HepG2 (cell line): Measurements from ENCODE around the gene SUMO1. TPM values are rescaled to one million over a fixed set of nuclear protein-coding genes. Genes with fewer than 3 reads are reported as not detected.

Source experiments
- KLF11 ChIP-seq: IDR thresholded peaks from 2 replicates; pipeline ENCODE4 v1.6.1; 2016; ENCODE audit warnings: missing compliant biosample characterization
- MAFG ChIP-seq: sonication (generic); formaldehyde crosslinking; IDR thresholded peaks from 2 replicates; pipeline ENCODE4 v1.5.1; 2020; ENCODE audit warnings: mild to moderate bottlenecking, missing genetic modification reagents
- MIER3 ChIP-seq: IDR thresholded peaks from 2 replicates; pipeline ENCODE4 v1.6.1; 2016; ENCODE audit warnings: missing compliant biosample characterization, borderline replicate concordance
- MYPOP ChIP-seq: sonication (generic); formaldehyde crosslinking; IDR thresholded peaks from 2 replicates; pipeline ENCODE4 v1.8.1; 2023; ENCODE audit warnings: mild to moderate bottlenecking, moderate library complexity, missing genetic modification reagents
- NAIF1 ChIP-seq: sonication (generic); formaldehyde crosslinking; IDR thresholded peaks from 2 replicates; pipeline ENCODE4 v1.5.0; 2020; ENCODE audit warnings: mild to moderate bottlenecking, missing genetic modification reagents, borderline replicate concordance
- NKX3-1 ChIP-seq: sonication (generic); formaldehyde crosslinking; IDR thresholded peaks from 2 replicates; pipeline ENCODE4 v1.5.0; 2020; ENCODE audit warnings: missing genetic modification reagents
- NONO ChIP-seq, 2 experiments: fragments of 450-650 bp in 1 of 2; sonication (generic) in 1 of 2; formaldehyde crosslinking in 1 of 2; IDR thresholded peaks in 1 of 2; conservative IDR thresholded peaks in 1 of 2; 2 replicates each; pipeline versions ENCODE4 v1.6.1 to v1.8.0; 2017 to 2022; ENCODE audit warnings: mild to moderate bottlenecking in 1 of 2, missing genetic modification reagents in 1 of 2, moderate library complexity in 1 of 2
- PAX8 ChIP-seq: sonication (generic); formaldehyde crosslinking; IDR thresholded peaks from 2 replicates; pipeline ENCODE4 v1.8.0; 2022; ENCODE audit warnings: mild to moderate bottlenecking, missing genetic modification reagents, borderline replicate concordance
- SNRNP70 ChIP-seq: fragments of 200-400 bp; formaldehyde crosslinking; IDR thresholded peaks from 2 replicates; pipeline ENCODE4 v1.6.1; 2017; ENCODE audit warnings: mild to moderate bottlenecking, low read depth, low read length, moderate library complexity
- SP5 ChIP-seq: IDR thresholded peaks from 2 replicates; pipeline ENCODE4 v1.6.1; 2016; ENCODE audit warnings: low read depth, borderline replicate concordance
- TARDBP ChIP-seq: sonication (generic); formaldehyde crosslinking; IDR thresholded peaks from 2 replicates; pipeline ENCODE4 v1.8.0; 2022; ENCODE audit warnings: mild to moderate bottlenecking, missing genetic modification reagents
- TBX3 ChIP-seq: fragments of 450-650 bp; IDR thresholded peaks from 2 replicates; pipeline ENCODE4 v1.6.1; 2017; ENCODE audit warnings: antibody characterized with exemption, mild to moderate bottlenecking, inconsistent platforms, borderline replicate concordance
- TEAD2 ChIP-seq: sonication (generic); formaldehyde crosslinking; IDR thresholded peaks from 2 replicates; pipeline ENCODE4 v1.9.0; 2021; ENCODE audit warnings: missing genetic modification reagents
- TFDP2 ChIP-seq: sonication (generic); formaldehyde crosslinking; IDR thresholded peaks from 2 replicates; pipeline ENCODE4 v1.4.0; 2020; ENCODE audit warnings: missing genetic modification reagents
- THAP11 ChIP-seq: IDR thresholded peaks from 2 replicates; pipeline ENCODE4 v1.6.1; 2016; ENCODE audit warnings: missing biosample characterization, missing genetic modification reagents
- ZFP82 ChIP-seq: sonication (generic); formaldehyde crosslinking; IDR thresholded peaks from 2 replicates; pipeline ENCODE4 v1.5.1; 2020; ENCODE audit warnings: mild to moderate bottlenecking, missing genetic modification reagents, borderline replicate concordance
- ZIK1 ChIP-seq: sonication (generic); formaldehyde crosslinking; IDR thresholded peaks from 2 replicates; pipeline ENCODE4 v1.5.0; 2020; ENCODE audit warnings: mild to moderate bottlenecking, low read depth, missing genetic modification reagents, borderline replicate concordance
- ZNF138 ChIP-seq: sonication (generic); formaldehyde crosslinking; IDR thresholded peaks from 2 replicates; pipeline ENCODE4 v1.5.0; 2020; ENCODE audit warnings: mild to moderate bottlenecking, low read depth, missing genetic modification reagents
- ZNF263 ChIP-seq: sonication (generic); formaldehyde crosslinking; IDR thresholded peaks from 2 replicates; pipeline ENCODE4 v1.4.0; 2020; ENCODE audit warnings: missing genetic modification reagents
- ZNF567 ChIP-seq: sonication (generic); formaldehyde crosslinking; IDR thresholded peaks from 2 replicates; pipeline ENCODE4 v1.8.1; 2023; ENCODE audit warnings: mild to moderate bottlenecking, missing genetic modification reagents, borderline replicate concordance
- ZNF629 ChIP-seq: sonication (generic); formaldehyde crosslinking; conservative IDR thresholded peaks from 2 replicates; pipeline ENCODE4 v1.5.0; 2020; ENCODE audit warnings: missing genetic modification reagents
- ZNF724P ChIP-seq: sonication (generic); formaldehyde crosslinking; IDR thresholded peaks from 2 replicates; pipeline ENCODE4 v1.8.0; 2022; ENCODE audit warnings: missing genetic modification reagents, borderline replicate concordance
- polyA plus RNA-seq, 8 experiments: library from polyadenylated mRNA; depleted of rRNA in 3 of 8; stranded (reverse) in 7 of 8; unstranded in 1 of 8; fragments of >200 nt; fragmentation: Illumina TruSeq in 4 of 8; extraction: Trizol in 4 of 8; gene quantifications; 2 replicates each; pipeline versions ENCODE4 v1.2.1 to v1.2.3, GENCODE V29; 2011 to 2016; ENCODE audit warnings: low read depth in 4 of 8, missing spikeins in 1 of 8, mixed read lengths in 1 of 8; ENCODE audit not compliant: insufficient read depth in 1 of 8
- total RNA-seq, 5 experiments: library from RNA; depleted of rRNA; stranded (reverse); fragments of >200 nt; fragmentation: Illumina TruSeq; extraction: Trizol; gene quantifications; 2 replicates each; pipeline ENCODE4 v1.2.3, GENCODE V29; 2016; ENCODE audit warnings: low read depth in 1 of 5
- TF ChIP-seq, protein P1 (sequence below): sonication (generic); formaldehyde crosslinking; IDR thresholded peaks from 2 replicates; pipeline ENCODE4 v1.5.0; 2020; ENCODE audit warnings: mild to moderate bottlenecking, low read depth, missing genetic modification reagents, borderline replicate concordance
- TF ChIP-seq, protein P2 (sequence below): sonication (generic); formaldehyde crosslinking; IDR thresholded peaks from 2 replicates; pipeline ENCODE4 v1.8.1; 2023; ENCODE audit warnings: mild to moderate bottlenecking, missing genetic modification reagents, borderline replicate concordance
- TF ChIP-seq, protein P3 (sequence below): sonication (generic); formaldehyde crosslinking; IDR thresholded peaks from 2 replicates; pipeline ENCODE4 v1.4.0; 2020; ENCODE audit warnings: mild to moderate bottlenecking, low read depth, missing genetic modification reagents

Gene SUMO1
- total and polyA plus RNA-seq, 2 of the 13 experiments (the other 11 are each of a cell fraction or from before 2014, with no cell fraction given): 101 to 173 TPM

- TF ChIP-seq ZNF567 (CRISPR knock-in tag): peak; percentile 77; the same call in 1 of the 2 replicates
- TF ChIP-seq ZNF263 (CRISPR knock-in tag): peak; percentile 57; the same call in 1 of the 2 replicates
- TF ChIP-seq SNRNP70: no peak
- TF ChIP-seq, protein P1, sequence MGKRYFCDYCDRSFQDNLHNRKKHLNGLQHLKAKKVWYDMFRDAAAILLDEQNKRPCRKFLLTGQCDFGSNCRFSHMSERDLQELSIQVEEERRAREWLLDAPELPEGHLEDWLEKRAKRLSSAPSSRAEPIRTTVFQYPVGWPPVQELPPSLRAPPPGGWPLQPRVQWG (CRISPR knock-in tag): no peak
- TF ChIP-seq KLF11: peak; percentile 76
- no peak for TF ChIP-seq ZNF629
- TF ChIP-seq TARDBP: peak; percentile 97
- TF ChIP-seq PAX8 (CRISPR knock-in tag): no peak
- TF ChIP-seq, protein P2, sequence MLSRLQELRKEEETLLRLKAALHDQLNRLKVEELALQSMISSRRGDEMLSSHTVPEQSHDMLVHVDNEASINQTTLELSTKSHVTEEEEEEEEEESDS (CRISPR knock-in tag): peak; percentile 49; the same call in 1 of the 2 replicates
- TF ChIP-seq NKX3-1 (CRISPR knock-in tag): peak; percentile 88; the same call in 1 of the 2 replicates
- TF ChIP-seq, protein P3, sequence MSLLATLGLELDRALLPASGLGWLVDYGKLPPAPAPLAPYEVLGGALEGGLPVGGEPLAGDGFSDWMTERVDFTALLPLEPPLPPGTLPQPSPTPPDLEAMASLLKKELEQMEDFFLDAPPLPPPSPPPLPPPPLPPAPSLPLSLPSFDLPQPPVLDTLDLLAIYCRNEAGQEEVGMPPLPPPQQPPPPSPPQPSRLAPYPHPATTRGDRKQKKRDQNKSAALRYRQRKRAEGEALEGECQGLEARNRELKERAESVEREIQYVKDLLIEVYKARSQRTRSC (CRISPR knock-in tag): peak; percentile 89; the same call in 1 of the 2 replicates
- TF ChIP-seq SP5 (CRISPR knock-in tag): peak; percentile 48; the same call in 1 of the 2 replicates
- no peak; the same call in 1 of the 2 replicates for TF ChIP-seq ZNF724P (CRISPR knock-in tag)
- no peak for TF ChIP-seq TEAD2 (CRISPR knock-in tag)
- peak; percentile 87; the same call in 1 of the 2 replicates for TF ChIP-seq MYPOP
- TF ChIP-seq NONO (IDR thresholded peaks at IDR 0.05): no peak
- peak; percentile 97 for TF ChIP-seq NONO (CRISPR knock-in tag; conservative IDR thresholded peaks at IDR 0.05)
- peak; percentile 94 for TF ChIP-seq THAP11 (CRISPR knock-in tag)
- TF ChIP-seq MAFG (CRISPR knock-in tag): no peak
- TF ChIP-seq ZFP82 (CRISPR knock-in tag): peak; percentile 93; the same call in 1 of the 2 replicates
- TF ChIP-seq ZNF138: peak; percentile 37; the same call in 1 of the 2 replicates
- TF ChIP-seq TFDP2 (CRISPR knock-in tag): peak; percentile 99
- TF ChIP-seq MIER3 (CRISPR knock-in tag): peak; percentile 44; the same call in 1 of the 2 replicates
- no peak for TF ChIP-seq ZIK1 (CRISPR knock-in tag)
- TF ChIP-seq TBX3: 0 out of 2 replicates have a peak, but pooled peaks have one; percentile 9
- peak; percentile 85; the same call in 1 of the 2 replicates for TF ChIP-seq NAIF1 (CRISPR knock-in tag)
These were observed 27.3 kb upstream of the SUMO1 start, which contains the start of gene NOP58 (continued) for GRCh38 chr2:202265467-202266277.
